Astrocyte (in vitro differentiated cells and primary cell): ENCODE measurements around the gene SFXN3. TPM values are rescaled to one million over a fixed set of nuclear protein-coding genes. Genes with fewer than 3 reads are reported as not detected.

Source experiments
- DNase-seq: peaks from one replicate; pipeline ENCODE4 v3.0.0-alpha.2; 2010; ENCODE audit warnings: low read depth
- FAIRE-seq: peaks from 2 replicates; lab custom pipeline; 2011; peaks lifted over from hg19 to GRCh38; lab: Jason Lieb, UNC
- H2AFZ ChIP-seq: 2 replicates; pipeline ENCODE4 v1.6.0; 2012; ENCODE audit warnings: low read depth, low read length, inconsistent platforms
- H3K27ac ChIP-seq: 2 replicates; pipeline ENCODE4 v1.5.1; 2011; ENCODE audit warnings: low read depth, low read length, inconsistent platforms
- H3K27me3 ChIP-seq: 2 replicates; pipeline ENCODE4 v1.6.0; 2011; ENCODE audit warnings: low read length, inconsistent platforms; ENCODE audit not compliant: insufficient read depth
- H3K36me3 ChIP-seq: 2 replicates; pipeline ENCODE4 v1.5.1; 2011; ENCODE audit warnings: low read length, inconsistent platforms; ENCODE audit not compliant: insufficient read depth
- H3K4me1 ChIP-seq: 2 replicates; pipeline ENCODE4 v1.5.1; 2011; ENCODE audit warnings: low read length, inconsistent platforms; ENCODE audit not compliant: insufficient read depth
- H3K4me2 ChIP-seq: 2 replicates; pipeline ENCODE4 v1.6.0; 2012; ENCODE audit warnings: low read length, inconsistent platforms
- H3K4me3 ChIP-seq: 2 replicates; pipeline ENCODE4 v1.5.1; 2011; ENCODE audit warnings: low read depth, mild to moderate bottlenecking, low read length, inconsistent platforms; ENCODE audit not compliant: insufficient read depth
- H3K79me2 ChIP-seq: 2 replicates; pipeline ENCODE4 v1.6.0; 2012; ENCODE audit warnings: mild to moderate bottlenecking, low read length, inconsistent platforms; ENCODE audit not compliant: insufficient read depth
- H3K9ac ChIP-seq: 2 replicates; pipeline ENCODE4 v1.6.0; 2012; ENCODE audit warnings: mild to moderate bottlenecking, low read length, inconsistent platforms
- H3K9me3 ChIP-seq: 2 replicates; pipeline ENCODE4 v1.5.1; 2012; ENCODE audit warnings: low read depth, mild to moderate bottlenecking, low read length, inconsistent platforms; ENCODE audit not compliant: insufficient read depth
- H4K20me1 ChIP-seq: 2 replicates; pipeline ENCODE4 v1.6.0; 2012; ENCODE audit warnings: low read length, inconsistent platforms; ENCODE audit not compliant: insufficient read depth
- H3K27ac Mint-ChIP-seq: one replicate; pipeline ENCODE4 v1.8.0; 2021; ENCODE audit warnings: mild to moderate bottlenecking, mixed read lengths; ENCODE audit not compliant: unreplicated experiment
- H3K27me3 Mint-ChIP-seq: one replicate; pipeline ENCODE4 v1.8.0; 2021; ENCODE audit warnings: low read depth, mixed read lengths; ENCODE audit not compliant: unreplicated experiment
- H3K36me3 Mint-ChIP-seq: one replicate; pipeline ENCODE4 v1.8.0; 2021; ENCODE audit warnings: low read depth, mixed read lengths; ENCODE audit not compliant: unreplicated experiment
- H3K4me1 Mint-ChIP-seq: one replicate; pipeline ENCODE4 v1.8.0; 2021; ENCODE audit warnings: low read depth, mixed read lengths; ENCODE audit not compliant: unreplicated experiment
- H3K4me3 Mint-ChIP-seq: one replicate; pipeline ENCODE4 v1.8.0; 2021; ENCODE audit warnings: mild to moderate bottlenecking, moderate library complexity, mixed read lengths; ENCODE audit not compliant: unreplicated experiment
- H3K9me3 Mint-ChIP-seq: one replicate; pipeline ENCODE4 v1.8.0; 2021; ENCODE audit warnings: mild to moderate bottlenecking, mixed read lengths; ENCODE audit not compliant: unreplicated experiment
- CTCF ChIP-seq: IDR thresholded peaks from 2 replicates; pipeline ENCODE4 v1.5.1; 2011; ENCODE audit warnings: low read depth, mild to moderate bottlenecking, inconsistent platforms, low read length, moderate library complexity; ENCODE audit not compliant: insufficient read depth
- EZH2 ChIP-seq: IDR thresholded peaks from 2 replicates; pipeline ENCODE4 v1.6.1; 2012; ENCODE audit warnings: mild to moderate bottlenecking, low read length, inconsistent platforms; ENCODE audit not compliant: insufficient read depth
- total RNA-seq: library from RNA; stranded (reverse); gene quantifications from 2 replicates; pipeline ENCODE4 v1.2.1, GENCODE V29; 2021

SFXN3 gene
- total RNA-seq, 1 donor from 2014 or later = 68.3 TPM

- Histone ChIP-seq H3K27me3 (no peaks in the 10 kb centered on the region), H3K27ac (peak overlapping the region; percentile 94), H3K79me2 (peaks cover 50% of the 10 kb centered on the region), H2AFZ (peak overlapping the region; percentile 45), H3K4me3 (peak overlapping the region; percentile 89), H3K4me1 (peaks cover 36% of the 10 kb centered on the region), H3K9ac (peak overlapping the region; percentile 94), H3K36me3 (peaks cover 6% of the 10 kb centered on the region), H3K4me2 (peak overlapping the region; percentile 93), H3K9me3 (no peaks in the 10 kb centered on the region), H4K20me1 (peaks cover 33% of the 10 kb centered on the region)
- Mint-ChIP-seq H3K9me3 (peaks cover 4% of the 10 kb centered on the region), H3K27ac (peak overlapping the region; percentile 91), H3K36me3 (peaks cover 6% of the 10 kb centered on the region), H3K4me3 (peak overlapping the region; percentile 88), H3K4me1 (peaks cover 13% of the 10 kb centered on the region), H3K27me3 (no peaks in the 10 kb centered on the region)
- DNase-seq = peak; percentile 54
- no peak for TF ChIP-seq EZH2
- peak; percentile 46 for TF ChIP-seq CTCF
- FAIRE-seq = no peak
These were observed 31.9 kb upstream of the SFXN3 start for GRCh38 chr10:100998991-100999741.

GRCh38 chr10:100999742-101000126 is 31.3 kb upstream of the SFXN3 start, which contains the start of gene LZTS2:
TSS of gene LZTS2 (plus strand) at chr10:100999808. CDS start at chr10:101002539, 2,731 bp downstream.
- H3K4me1 ChIP-seq = peaks cover 36% of the 10 kb centered on the region
- H3K79me2 ChIP-seq = peaks cover 54% of the 10 kb centered on the region
- peak within 1 kb of the TSS; percentile 89 for H3K4me3 Mint-ChIP-seq

More at GRCh38 chr10:100999742-101000126, 31.3 kb upstream of the SFXN3 start, which contains the start of gene LZTS2:
- peak within 1 kb of the TSS; percentile 89 for H3K4me3 ChIP-seq
- no peak for DNase-seq
- H3K27ac ChIP-seq = peak within 1 kb of the TSS; percentile 94
- peak within 1 kb of the TSS; percentile 84 for H2AFZ ChIP-seq
- H3K4me1 Mint-ChIP-seq = peaks cover 11% of the 10 kb centered on the region
- peaks cover 6% of the 10 kb centered on the region for H3K36me3 ChIP-seq
- H4K20me1 ChIP-seq = peaks cover 38% of the 10 kb centered on the region
- H3K9ac ChIP-seq = peak within 1 kb of the TSS; percentile 94
- peaks cover 4% of the 10 kb centered on the region for H3K9me3 Mint-ChIP-seq
- H3K27ac Mint-ChIP-seq = peak within 1 kb of the TSS; percentile 91
- no peaks in the 10 kb centered on the region for H3K27me3 Mint-ChIP-seq
- TF ChIP-seq EZH2 = no peak
- TF ChIP-seq CTCF = no peak
- peak within 1 kb of the TSS; percentile 93 for H3K4me2 ChIP-seq
- H3K9me3 ChIP-seq = no peaks in the 10 kb centered on the region
- H3K36me3 Mint-ChIP-seq = peaks cover under 1% of the 10 kb centered on the region
- H3K27me3 ChIP-seq = no peaks in the 10 kb centered on the region
- no peak for FAIRE-seq
